ENCODE measurements around the gene GPR35.

DNA sequence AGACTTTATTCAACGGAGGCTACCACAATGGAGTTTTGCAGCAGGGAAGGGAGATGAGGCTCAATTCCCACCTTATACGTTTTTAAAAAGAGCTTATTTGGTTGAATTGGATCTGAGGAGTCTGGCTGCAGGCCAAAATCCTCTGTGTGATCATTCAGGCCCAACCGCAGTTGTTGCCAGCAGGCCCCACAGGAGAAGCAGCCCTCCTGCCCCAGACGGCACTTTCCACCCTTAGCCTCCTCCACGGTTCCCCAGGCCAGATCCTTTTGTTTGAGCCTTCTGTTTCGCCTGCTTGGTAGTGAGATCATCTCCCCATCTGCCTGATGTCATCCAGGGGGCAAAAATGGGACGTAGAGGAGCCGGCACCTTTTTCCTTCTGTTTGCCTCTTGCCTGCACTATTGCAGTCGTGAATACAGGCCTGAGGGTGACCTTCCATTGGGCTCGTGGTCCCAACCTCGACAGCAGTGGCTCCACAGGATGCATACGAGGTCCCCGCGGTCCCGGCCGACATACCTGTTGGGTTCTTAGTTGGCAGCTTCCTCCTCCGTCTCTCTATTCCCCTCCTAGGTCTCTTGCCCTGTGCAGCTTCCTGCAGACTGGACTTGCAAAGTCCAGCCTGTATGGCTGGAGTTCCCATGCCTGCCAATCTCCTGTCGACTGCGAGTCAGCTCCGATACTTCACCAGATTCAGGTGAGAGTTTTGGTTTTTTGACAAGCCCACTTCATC lies 9.3 kb upstream of the GPR35 start:
- TF ChIP-seq, protein P1, sequence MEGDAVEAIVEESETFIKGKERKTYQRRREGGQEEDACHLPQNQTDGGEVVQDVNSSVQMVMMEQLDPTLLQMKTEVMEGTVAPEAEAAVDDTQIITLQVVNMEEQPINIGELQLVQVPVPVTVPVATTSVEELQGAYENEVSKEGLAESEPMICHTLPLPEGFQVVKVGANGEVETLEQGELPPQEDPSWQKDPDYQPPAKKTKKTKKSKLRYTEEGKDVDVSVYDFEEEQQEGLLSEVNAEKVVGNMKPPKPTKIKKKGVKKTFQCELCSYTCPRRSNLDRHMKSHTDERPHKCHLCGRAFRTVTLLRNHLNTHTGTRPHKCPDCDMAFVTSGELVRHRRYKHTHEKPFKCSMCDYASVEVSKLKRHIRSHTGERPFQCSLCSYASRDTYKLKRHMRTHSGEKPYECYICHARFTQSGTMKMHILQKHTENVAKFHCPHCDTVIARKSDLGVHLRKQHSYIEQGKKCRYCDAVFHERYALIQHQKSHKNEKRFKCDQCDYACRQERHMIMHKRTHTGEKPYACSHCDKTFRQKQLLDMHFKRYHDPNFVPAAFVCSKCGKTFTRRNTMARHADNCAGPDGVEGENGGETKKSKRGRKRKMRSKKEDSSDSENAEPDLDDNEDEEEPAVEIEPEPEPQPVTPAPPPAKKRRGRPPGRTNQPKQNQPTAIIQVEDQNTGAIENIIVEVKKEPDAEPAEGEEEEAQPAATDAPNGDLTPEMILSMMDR (IDR thresholded peaks at IDR 0.05): no peak
- no peak for TF ChIP-seq POLR2A (IDR thresholded peaks at IDR 0.05)
